Measurements from ENCODE around the gene OTOP2.

Gene OTOP2

GRCh38 chr17:74925242-74925641 is 1.2 kb downstream of the OTOP2 start:
- DNase-seq = no peak

DNA sequence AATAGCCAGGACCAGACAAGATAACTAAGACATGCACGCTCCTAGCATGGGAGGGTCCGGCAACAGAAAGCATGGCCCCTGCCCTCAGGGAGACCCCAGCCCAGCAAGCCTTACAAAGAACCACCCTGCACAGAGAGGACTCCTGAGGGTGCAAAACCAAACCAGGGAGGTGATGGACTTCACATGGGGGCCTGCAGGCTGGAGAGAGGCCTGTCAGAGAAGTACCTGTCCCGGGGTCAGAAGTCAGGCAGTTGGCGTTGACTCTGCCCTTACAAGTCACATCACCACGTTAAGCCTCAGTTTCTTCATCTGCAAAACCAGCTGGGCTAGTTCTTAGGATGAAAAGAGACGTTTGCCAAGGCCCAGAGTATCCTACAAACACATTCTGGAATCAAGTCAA is 4.7 kb downstream of the OTOP2 start:
- no peak for DNase-seq

DNA sequence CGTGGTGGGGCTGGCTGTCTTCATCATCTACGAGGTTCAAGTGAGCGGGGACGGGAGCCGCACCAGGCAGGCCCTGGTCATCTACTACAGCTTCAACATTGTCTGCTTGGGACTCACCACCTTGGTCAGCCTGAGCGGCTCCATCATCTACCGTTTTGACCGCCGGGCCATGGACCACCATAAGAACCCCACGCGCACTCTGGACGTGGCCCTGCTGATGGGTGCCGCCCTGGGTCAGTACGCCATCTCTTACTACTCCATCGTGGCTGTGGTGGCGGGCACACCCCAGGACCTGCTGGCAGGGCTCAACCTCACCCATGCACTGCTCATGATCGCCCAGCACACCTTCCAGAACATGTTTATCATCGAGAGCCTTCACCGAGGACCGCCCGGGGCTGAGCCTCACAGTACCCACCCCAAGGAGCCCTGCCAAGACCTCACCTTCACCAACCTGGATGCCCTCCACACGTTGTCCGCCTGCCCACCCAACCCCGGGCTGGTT is 6.5 kb downstream of the OTOP2 start:
- no peak for DNase-seq

- DNase-seq = no peak
These were observed 11.0 kb downstream of the OTOP2 start for GRCh38 chr17:74935048-74935447.

DNA sequence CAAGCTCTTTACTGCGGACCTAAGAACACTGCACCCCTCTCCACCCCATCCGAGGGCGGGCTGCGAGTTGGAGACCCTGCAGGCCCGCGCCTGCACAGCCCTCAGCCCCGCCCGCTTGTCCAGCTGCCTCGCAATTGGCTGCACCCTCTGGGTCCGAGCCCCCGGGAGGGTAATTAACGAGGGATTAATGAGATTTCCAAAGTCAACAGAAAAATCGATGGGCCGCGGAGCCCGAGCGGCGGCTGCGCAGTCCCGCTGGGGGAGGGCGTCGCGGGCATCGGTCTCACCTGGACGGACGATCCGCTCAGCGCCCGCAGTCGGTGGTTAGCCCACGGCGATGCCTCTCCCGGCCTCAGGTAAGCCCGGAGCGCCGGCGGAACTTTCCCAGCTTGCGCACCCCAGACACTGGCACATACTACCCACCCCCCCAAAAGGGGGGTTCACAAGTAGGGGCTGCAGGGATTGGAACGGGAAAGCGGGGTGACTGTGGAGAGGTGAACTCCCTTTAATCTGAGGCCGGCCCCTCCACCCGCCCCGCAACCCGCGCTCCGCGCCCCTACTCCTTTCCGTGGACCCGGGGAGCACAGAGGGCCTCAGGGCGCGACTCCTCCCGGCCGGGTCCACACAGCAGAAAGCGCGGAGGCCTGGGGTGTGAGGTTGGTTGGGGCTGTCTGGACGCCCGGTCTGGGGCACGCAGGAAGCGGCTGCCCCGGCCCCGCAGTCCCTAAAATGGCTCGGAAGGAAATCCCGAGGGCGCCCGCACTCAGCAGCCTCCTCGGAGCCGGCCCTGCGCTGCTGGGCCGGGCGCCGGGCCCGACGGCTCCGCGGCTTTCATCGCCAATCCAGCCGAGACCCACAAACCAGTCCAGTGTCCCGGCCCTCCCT is 11.8 kb downstream of the OTOP2 start, which contains the start of gene OTOP3:
TSS of gene OTOP3 (plus strand) at position 314 of the 885 bp plus-strand sequence. CDS start at position 338, 24 bp downstream.
- DNase-seq = no peak

DNA sequence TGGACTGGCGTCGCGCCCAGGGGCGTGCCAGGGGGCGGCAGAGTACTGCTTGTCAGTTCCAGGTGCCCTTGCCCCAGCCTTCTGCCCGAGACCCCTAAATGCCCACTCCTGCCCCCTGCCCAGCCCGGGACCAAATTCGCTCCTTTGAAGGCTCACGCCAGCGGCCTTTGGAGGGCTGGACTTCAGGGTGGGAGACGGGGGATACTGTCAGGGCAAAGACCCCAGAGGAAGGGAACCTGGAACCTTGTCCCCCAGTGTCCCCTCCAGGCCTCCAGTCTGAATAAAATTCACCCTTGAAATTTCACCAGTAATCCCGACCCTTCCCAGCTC is 12.4 kb downstream of the OTOP2 start:
- no peak for DNase-seq

DNA sequence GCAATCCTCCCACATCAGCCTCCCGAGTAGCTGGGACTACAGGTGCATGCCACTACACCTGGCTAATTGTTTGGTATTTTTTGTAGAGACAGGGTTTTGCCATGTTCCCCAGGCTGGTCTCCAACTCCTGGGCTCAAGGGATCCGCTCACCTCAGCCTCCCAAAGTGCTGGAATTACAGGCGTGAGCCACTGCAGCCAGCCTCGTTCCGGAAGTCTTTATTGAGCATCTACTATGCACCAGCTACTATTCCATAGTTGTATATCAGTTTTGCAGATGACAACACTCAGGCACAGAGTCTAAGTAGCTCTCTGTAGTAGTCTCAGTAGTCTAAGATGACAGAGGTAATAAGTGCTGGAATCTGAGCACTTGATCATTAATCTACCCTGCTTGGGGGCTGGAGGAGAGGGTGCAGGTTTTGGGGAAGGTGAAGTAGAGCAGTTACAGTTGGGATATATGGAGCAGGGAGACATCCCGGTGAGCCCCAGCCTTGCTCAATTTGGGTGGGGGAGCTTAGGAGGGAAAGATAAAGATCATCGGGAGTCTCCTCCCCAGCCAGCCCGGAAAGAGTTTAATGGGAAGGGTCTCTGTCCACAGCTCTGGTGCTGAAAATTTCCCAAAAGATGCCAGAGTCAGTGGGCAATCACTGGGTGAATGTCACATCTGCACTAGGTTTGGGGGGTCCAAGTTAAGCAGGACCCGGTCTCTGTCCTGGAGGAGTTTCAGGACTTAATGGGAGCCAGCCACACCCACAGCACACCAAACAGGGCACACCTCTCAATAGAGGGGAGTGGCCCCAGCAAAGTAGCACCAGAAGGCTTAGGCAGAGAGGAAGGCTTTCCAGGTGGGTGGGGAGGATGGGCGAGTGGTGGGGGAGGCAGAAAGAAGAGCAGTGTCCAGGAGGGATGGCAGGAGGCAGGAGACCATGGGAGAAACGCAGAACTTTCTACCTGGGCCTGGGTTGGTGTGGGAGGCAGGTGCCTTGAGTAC is 13.3 kb downstream of the OTOP2 start:
- DNase-seq = no peak

GRCh38 chr17:74938194-74938950 is 14.3 kb downstream of the OTOP2 start:
- no peak for DNase-seq

DNA sequence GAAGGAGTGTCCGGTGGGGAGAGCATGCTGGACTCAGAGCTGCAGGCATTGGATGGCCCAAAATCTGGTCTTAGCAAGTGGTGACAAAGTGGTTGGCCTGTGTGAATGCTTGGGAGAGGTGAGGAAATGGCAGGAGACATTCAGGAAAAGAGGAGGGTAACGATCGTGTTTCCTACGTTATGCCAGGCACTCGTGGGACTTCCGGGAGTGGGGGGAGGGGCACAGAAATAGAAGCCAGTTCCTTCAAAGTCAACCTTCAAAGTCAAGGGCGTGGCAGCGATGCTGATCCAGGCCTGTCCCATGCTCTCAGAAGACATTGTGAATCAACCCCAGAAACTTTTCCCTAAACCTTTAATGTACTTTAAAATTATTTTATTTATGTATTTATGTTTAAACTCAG is 15.5 kb downstream of the OTOP2 start:
- no peak for DNase-seq

GRCh38 chr17:74941128-74941725 is 17.2 kb downstream of the OTOP2 start:
- DNase-seq = no peak

DNA sequence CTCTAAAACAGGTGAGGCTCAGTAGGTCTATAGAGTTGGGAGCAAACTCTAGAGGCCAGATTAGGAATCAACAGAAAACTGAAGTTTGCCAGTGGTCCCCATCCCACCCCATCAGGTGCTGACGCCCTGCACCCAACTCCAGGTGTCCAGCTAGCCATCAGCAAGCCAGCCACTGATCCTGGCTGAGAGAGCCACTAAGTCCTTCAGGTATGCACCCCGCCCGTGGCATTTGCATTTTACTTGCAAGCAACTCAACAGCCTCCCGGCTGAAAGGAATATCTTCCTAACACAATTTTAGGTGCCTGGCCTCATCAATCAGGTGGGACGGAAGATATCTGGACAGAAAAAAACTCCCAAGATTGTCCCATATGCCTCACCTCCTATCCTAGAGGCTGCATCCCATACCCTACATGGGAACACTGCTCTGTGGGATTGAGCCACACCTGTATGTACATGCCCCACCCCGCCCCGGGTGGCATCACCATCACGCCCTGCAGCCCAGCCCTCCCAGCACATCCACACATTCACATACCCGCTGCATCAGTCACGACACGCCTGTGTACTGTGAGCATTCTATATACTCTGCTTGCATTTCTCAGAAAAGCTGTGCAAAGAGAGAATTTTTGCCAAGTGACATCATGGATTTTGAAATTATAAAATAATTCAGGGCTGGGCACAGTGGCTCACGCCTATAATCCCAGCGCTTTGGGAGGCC is 19.9 kb downstream of the OTOP2 start:
- DNase-seq = no peak

DNA sequence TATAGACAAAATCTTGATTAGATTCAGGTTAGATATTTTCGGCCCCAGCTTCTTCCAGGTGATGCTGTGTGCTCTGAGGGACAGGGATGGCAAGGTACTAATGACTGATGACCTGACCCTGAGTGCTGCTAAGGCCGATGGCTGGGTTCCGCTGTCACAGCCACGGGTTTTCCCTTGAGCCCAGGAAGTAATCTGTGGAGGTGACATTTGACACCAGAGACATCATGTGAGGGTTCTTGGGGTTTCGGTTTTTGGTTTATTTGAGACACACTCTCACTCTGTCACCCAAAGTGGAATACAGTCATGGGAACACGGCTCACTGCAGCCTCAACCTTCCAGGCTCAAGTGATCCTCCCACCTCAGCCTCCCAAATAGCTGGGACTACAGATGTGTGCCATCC is 21.5 kb downstream of the OTOP2 start:
- no peak for DNase-seq

GRCh38 chr17:74946641-74947040 is 22.6 kb downstream of the OTOP2 start:
- DNase-seq = no peak

DNA sequence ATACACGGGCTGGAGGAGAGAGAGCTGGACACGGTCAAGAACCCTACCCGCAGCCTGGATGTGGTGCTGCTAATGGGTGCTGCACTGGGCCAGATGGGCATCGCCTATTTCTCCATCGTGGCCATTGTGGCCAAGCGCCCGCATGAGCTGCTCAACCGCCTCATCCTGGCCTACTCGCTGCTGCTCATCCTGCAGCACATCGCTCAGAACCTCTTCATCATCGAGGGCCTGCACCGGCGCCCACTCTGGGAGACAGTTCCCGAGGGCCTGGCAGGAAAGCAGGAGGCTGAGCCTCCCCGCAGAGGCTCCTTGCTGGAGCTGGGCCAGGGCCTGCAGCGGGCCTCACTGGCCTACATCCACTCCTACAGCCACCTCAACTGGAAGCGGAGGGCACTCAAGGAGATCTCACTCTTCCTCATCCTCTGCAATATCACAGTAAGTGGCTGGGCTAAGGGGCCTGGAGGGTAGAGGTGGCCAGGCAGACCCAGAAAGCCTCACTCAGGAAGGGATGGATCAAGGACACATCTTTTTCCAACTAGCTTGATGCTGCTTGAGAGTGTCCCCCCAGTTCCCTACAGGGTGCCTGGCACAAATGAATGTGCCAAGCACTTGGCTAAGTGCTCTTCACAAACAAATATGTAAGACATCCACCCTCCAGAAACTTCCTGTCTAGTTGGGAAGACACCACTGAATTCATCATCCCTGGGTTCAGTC is 23.1 kb downstream of the OTOP2 start:
- no peak for DNase-seq

DNA sequence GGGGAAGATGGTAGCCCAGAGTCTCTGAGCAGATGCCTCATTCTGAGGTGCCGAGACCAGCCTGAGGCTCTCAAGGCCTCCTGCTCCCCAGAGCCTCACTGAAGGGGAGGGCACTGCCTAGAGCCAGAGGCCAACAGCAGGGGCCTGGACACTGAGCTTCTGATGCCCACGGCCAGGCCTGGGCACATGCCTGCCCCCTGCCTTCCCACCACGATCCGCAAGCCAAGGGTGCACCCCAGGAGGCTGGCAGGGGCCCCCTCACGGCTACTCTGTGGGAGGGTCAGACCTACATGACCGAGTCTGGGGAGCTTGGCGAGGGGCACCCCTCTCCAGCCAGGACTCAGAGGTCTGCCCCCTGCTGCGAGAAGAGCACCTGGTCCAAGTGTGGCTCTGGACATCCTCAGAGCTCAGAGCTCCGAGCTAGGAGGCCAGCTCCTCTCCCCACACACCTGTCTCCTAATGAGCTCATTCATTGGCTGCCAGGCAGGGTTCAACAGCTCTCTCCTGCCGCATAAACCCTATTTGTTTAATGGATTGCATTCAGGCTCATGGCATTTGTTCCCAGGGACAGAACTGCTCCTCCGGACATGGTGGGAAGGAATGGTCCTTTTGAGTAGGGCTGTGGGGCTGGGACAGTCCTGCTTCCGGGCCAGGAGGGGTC is 25.5 kb downstream of the OTOP2 start:
- DNase-seq = peak in 1 of 14 donors; percentile 21

GRCh38 chr17:74950207-74950606 is 26.1 kb downstream of the OTOP2 start:
- no peak for DNase-seq

GRCh38 chr17:74951065-74951464 is 27.0 kb downstream of the OTOP2 start:
- DNase-seq = no peak

DNA sequence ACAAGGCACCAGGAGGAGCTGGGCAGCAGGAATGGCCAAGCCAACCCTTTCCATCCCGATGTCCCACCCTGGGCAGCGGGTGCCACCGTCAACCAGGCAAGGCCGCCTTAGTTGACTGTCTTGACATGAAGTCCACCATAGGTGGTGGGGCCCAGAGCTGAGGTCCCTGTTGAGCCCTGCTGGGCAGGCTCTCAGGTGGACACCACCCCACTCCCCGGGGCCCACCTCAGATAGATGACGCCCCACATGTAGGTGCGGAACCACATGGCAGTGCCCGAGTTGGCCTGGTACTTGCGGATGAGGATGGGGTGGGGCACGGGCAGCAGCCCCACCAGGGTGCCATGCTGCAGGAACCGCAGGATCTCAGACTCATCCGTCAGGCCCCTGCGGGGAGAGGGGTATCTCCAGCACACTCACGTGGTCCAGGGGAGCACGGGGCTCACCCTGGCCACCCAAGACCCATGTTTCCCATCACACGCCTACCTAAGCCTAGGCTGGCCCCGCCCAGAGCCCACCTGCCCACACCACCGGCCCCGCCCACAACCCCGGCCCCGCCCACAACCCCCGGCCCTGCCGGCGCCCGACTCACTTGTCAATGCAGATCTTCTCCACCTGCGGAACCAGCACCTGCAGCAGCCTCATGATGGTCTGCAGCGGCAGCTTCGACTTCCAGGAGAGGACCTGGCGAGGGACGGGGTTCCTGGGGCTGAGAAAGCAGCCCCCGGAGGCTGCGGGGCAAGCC is 27.8 kb downstream of the OTOP2 start:
- no peak for DNase-seq

- DNase-seq = no peak
These were observed 28.5 kb downstream of the OTOP2 start for GRCh38 chr17:74952431-74953133.
